ENCODE data around the gene DOCK3. TPM values are rescaled to one million over a fixed set of nuclear protein-coding genes. Genes with fewer than 3 reads are reported as not detected.
A peak's percentile ranks its signal among the peaks of the same experiment; 100 is the strongest.

Gene DOCK3
- total and polyA plus RNA-seq, 10 of the 15 experiments (the other 5 are each of a cell fraction or from before 2014, with no cell fraction given), result 0.02 to 0.52 (median 0.04) TPM; not detected in 5

DNA sequence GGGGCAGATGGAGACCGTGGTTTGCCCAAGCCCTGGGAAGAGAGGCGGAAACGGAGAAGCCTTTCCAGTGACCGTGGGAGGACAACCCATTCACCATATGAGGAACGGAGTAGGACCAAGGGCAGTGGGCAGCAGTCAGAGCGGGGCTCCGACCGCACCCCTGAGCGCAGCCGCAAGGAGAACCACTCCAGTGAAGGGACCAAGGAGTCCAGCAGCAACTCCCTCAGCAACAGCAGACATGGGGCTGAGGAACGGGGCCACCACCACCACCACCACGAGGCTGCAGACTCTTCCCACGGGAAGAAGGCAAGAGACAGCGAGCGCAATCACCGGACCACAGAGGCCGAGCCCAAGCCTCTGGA, 718.4 kb downstream of the DOCK3 start:
- POLR2A ChIA-PET, result interaction anchor here (0.5 kb wide), 1 partner anchor 300 kb away, joined by 8 read pairs; no protein-coding TSS in a partner anchor
- H3K4me3 ChIP-seq, result no peak overlapping the region
- CTCF ChIA-PET, result interaction anchor here (0.6 to 1.9 kb wide), 2 partner anchors 42 to 109 kb away, joined by 3 to 8 read pairs; no protein-coding TSS in a partner anchor
- intact Hi-C loops (cut with micrococcal nuclease; ENCODE audit: unreplicated experiment) (loop anchor here (5.0 kb wide), 2 partner anchors 104 to 404 kb away; no protein-coding TSS in a partner anchor), in situ Hi-C loops (cut with MboI) (loop anchor here (10.0 kb wide), 1 partner anchor 1058 kb away; no protein-coding TSS in a partner anchor)
- SMC1A ChIA-PET (ENCODE audit: uncharacterized antibody, unreplicated experiment), result no interaction called here
- peaks cover 20 to 32% of the 10 kb centered on the region in 2 experiments for H3K36me3 ChIP-seq (ENCODE audit: control insufficient read depth in 2 of 2, insufficient read depth in 2 of 2, low read length in 1 of 2)
- H3K9me3 ChIP-seq (replicated peaks; ENCODE audit: control insufficient read depth, insufficient read depth, low read length), result no peaks in the 10 kb centered on the region
- H4K20me1 ChIP-seq (ENCODE audit: control insufficient read depth, insufficient read depth), result peaks cover 11% of the 10 kb centered on the region; the same call in 1 of the 2 replicates
- peak overlapping the region; percentile 86 for H3K4me2 ChIP-seq (ENCODE audit: control insufficient read depth, insufficient read depth)
- TF ChIP-seq NFXL1 (IDR thresholded peaks at IDR 0.05; ENCODE audit: borderline replicate concordance) (no peak), BACH1 (IDR thresholded peaks at IDR 0.05; ENCODE audit: borderline replicate concordance) (no peak), GABPA (IDR thresholded peaks at IDR 0.05; ENCODE audit: low read depth) (no peak), SMAD1 (IDR thresholded peaks at IDR 0.05; ENCODE audit: low read depth, partially characterized antibody) (no peak), KLF5 (IDR thresholded peaks at IDR 0.05; ENCODE audit: partially characterized antibody) (no peak), CHD1 (IDR thresholded peaks at IDR 0.05; ENCODE audit: low read depth, low read length) (no peak), ETV6 (conservative IDR thresholded peaks at IDR 0.05 in 1 of 2, IDR thresholded peaks at IDR 0.05 in 1 of 2; ENCODE audit: borderline replicate concordance in 1 of 2, low read depth in 1 of 2) (no peak), SUZ12 (IDR thresholded peaks at IDR 0.05; ENCODE audit: unreplicated experiment) (no peak), CEBPB (IDR thresholded peaks at IDR 0.05; ENCODE audit: borderline replicate concordance in 1 of 2, low read depth in 2 of 2, low read length in 2 of 2) (no peak), YBX1 (IDR thresholded peaks at IDR 0.05) (no peak), NR2C1 (IDR thresholded peaks at IDR 0.05) (no peak), SPI1 (IDR thresholded peaks at IDR 0.05; ENCODE audit: borderline replicate concordance, insufficient read depth, low read depth, low read length) (no peak), CREM (IDR thresholded peaks at IDR 0.05; ENCODE audit: low read depth) (no peak)
- TF ChIP-seq, protein P1, sequence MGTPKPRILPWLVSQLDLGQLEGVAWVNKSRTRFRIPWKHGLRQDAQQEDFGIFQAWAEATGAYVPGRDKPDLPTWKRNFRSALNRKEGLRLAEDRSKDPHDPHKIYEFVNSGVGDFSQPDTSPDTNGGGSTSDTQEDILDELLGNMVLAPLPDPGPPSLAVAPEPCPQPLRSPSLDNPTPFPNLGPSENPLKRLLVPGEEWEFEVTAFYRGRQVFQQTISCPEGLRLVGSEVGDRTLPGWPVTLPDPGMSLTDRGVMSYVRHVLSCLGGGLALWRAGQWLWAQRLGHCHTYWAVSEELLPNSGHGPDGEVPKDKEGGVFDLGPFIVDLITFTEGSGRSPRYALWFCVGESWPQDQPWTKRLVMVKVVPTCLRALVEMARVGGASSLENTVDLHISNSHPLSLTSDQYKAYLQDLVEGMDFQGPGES (IDR thresholded peaks at IDR 0.05), result no peak
- TF ChIP-seq, protein P2, sequence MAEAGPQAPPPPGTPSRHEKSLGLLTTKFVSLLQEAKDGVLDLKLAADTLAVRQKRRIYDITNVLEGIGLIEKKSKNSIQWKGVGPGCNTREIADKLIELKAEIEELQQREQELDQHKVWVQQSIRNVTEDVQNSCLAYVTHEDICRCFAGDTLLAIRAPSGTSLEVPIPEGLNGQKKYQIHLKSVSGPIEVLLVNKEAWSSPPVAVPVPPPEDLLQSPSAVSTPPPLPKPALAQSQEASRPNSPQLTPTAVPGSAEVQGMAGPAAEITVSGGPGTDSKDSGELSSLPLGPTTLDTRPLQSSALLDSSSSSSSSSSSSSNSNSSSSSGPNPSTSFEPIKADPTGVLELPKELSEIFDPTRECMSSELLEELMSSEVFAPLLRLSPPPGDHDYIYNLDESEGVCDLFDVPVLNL (IDR thresholded peaks at IDR 0.05; ENCODE audit: low read depth, low read length), result no peak
- H3K27me3 ChIP-seq (replicated peaks in 1 of 2; ENCODE audit: control insufficient read depth in 2 of 2, insufficient read depth in 2 of 2, low read length in 1 of 2), result no peaks in the 10 kb centered on the region
- FAIRE-seq (no peak), ATAC-seq (no peak), DNase-seq (ENCODE audit: low read depth, low spot score) (no peak)
- peaks cover 17% of the 10 kb centered on the region for H3K4me1 ChIP-seq (ENCODE audit: control insufficient read depth, insufficient read depth, low read length)
- RAD21 ChIA-PET (ENCODE audit: unreplicated experiment), result interaction anchor here (0.7 kb wide), 1 partner anchor 109 kb away, joined by 3 read pairs; no protein-coding TSS in a partner anchor
- no peak overlapping the region for H3K9ac ChIP-seq (ENCODE audit: control insufficient read depth, insufficient read depth, low read length)
- WGBS (ENCODE audit: insufficient coverage, insufficient replicate concordance, low lambda C conversion rate, missing lambda C conversion rate), result over 99% methylated on average over 17 of the region's 17 CpGs
- H2AFZ ChIP-seq (ENCODE audit: control insufficient read depth, low read depth, low read length), result no peak overlapping the region
- BruUV-seq (replicated peaks), result no TSS peak
- no peak overlapping the region for H3K27ac ChIP-seq (ENCODE audit: control insufficient read depth, insufficient read depth)
- H3K79me2 ChIP-seq (ENCODE audit: control insufficient read depth, insufficient read depth, low read length), result peaks cover 43% of the 10 kb centered on the region
